Chondrocyte (in vitro differentiated cells): ENCODE results near the gene MED13L. TPM values are rescaled to one million over a fixed set of nuclear protein-coding genes. Genes with fewer than 3 reads are reported as not detected.

Experiments
- DNase-seq: peaks from one replicate; pipeline ENCODE4 v3.0.0; 2021; ENCODE audit warnings: mixed read lengths, low spot score
- H3K27ac Mint-ChIP-seq: one replicate; pipeline ENCODE4 v1.8.0; 2021; ENCODE audit warnings: mild to moderate bottlenecking, moderate library complexity, mixed read lengths; ENCODE audit not compliant: unreplicated experiment
- H3K27me3 Mint-ChIP-seq: 2 replicates; pipeline ENCODE4 v1.8.0; 2021; ENCODE audit warnings: low read depth, mixed read lengths
- H3K36me3 Mint-ChIP-seq: 2 replicates; pipeline ENCODE4 v1.8.0; 2021; ENCODE audit warnings: low read depth, mixed read lengths
- H3K4me1 Mint-ChIP-seq: 2 replicates; pipeline ENCODE4 v1.8.0; 2021; ENCODE audit warnings: low read depth, mild to moderate bottlenecking, mixed read lengths
- H3K4me3 Mint-ChIP-seq: one replicate; pipeline ENCODE4 v1.8.0; 2021; ENCODE audit warnings: mild to moderate bottlenecking, moderate library complexity, mixed read lengths; ENCODE audit not compliant: unreplicated experiment
- H3K9me3 Mint-ChIP-seq: 2 replicates; pipeline ENCODE4 v1.8.0; 2021; ENCODE audit warnings: low read depth, mixed read lengths
- total RNA-seq: library from RNA; stranded (reverse); gene quantifications from 3 replicates; pipeline ENCODE4 v1.2.1, GENCODE V29; 2021
- TF ChIP-seq, protein P1 (sequence below): fragments of 200-600 bp; sonication (generic); IDR thresholded peaks from 2 replicates; pipeline ENCODE4 v1.5.0; 2021; ENCODE audit warnings: antibody characterized with exemption, mild to moderate bottlenecking, moderate library complexity

Gene MED13L
- total RNA-seq, 1 donor from 2014 or later: 162 TPM

DNA sequence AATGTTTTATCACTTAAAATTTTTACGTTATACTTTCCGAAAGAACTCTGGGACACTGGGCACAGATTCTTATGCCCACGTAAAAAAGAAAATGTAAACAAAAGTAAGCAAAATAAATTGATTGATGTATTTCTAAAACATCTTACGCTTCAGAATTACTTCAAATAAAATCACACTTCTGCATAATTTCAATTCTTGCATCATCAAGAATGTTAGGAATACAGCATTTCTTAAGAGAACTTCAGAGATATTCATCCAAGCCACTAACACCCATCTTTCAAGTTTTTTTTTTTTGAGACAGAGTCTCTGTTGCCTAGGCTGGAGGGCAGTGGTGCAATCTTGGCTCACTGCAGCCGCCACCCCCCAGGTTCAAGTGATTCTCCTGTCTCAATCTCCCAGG, 180.6 kb downstream of the MED13L start:
- H3K9me3 Mint-ChIP-seq: no peaks in the 10 kb centered on the region
- H3K36me3 Mint-ChIP-seq: peaks cover 4% of the 10 kb centered on the region
- TF ChIP-seq, protein P1, sequence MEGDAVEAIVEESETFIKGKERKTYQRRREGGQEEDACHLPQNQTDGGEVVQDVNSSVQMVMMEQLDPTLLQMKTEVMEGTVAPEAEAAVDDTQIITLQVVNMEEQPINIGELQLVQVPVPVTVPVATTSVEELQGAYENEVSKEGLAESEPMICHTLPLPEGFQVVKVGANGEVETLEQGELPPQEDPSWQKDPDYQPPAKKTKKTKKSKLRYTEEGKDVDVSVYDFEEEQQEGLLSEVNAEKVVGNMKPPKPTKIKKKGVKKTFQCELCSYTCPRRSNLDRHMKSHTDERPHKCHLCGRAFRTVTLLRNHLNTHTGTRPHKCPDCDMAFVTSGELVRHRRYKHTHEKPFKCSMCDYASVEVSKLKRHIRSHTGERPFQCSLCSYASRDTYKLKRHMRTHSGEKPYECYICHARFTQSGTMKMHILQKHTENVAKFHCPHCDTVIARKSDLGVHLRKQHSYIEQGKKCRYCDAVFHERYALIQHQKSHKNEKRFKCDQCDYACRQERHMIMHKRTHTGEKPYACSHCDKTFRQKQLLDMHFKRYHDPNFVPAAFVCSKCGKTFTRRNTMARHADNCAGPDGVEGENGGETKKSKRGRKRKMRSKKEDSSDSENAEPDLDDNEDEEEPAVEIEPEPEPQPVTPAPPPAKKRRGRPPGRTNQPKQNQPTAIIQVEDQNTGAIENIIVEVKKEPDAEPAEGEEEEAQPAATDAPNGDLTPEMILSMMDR: no peak
- no peaks in the 10 kb centered on the region for H3K27me3 Mint-ChIP-seq
- H3K4me3 Mint-ChIP-seq: no peak overlapping the region
- DNase-seq: no peak
- H3K27ac Mint-ChIP-seq: no peak overlapping the region
- peaks cover 37% of the 10 kb centered on the region for H3K4me1 Mint-ChIP-seq

DNA sequence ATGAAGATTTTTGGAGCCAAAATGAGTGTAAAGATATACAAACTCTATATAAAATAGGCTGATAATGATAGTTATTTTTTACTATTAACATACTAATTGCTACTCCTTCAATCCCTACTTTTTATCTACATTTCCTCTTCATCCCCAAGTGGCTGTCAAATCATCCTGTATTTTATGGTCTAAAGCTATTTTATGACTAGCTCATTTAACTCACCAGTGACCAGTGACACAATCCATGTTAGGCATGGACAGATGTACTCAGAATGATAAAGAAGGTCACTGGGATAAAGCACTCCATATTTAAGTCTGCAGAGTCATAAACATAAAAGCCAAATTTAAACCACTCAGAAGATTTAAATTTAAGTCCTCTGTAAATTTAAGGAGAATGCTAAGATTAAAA, 183.0 kb downstream of the MED13L start:
- no peak for DNase-seq
- Mint-ChIP-seq H3K4me3 (no peak overlapping the region), H3K36me3 (peaks cover 5% of the 10 kb centered on the region), H3K27ac (no peak overlapping the region), H3K4me1 (peaks cover 39% of the 10 kb centered on the region), H3K27me3 (no peaks in the 10 kb centered on the region), H3K9me3 (no peaks in the 10 kb centered on the region)
- TF ChIP-seq, protein P1: no peak

DNA sequence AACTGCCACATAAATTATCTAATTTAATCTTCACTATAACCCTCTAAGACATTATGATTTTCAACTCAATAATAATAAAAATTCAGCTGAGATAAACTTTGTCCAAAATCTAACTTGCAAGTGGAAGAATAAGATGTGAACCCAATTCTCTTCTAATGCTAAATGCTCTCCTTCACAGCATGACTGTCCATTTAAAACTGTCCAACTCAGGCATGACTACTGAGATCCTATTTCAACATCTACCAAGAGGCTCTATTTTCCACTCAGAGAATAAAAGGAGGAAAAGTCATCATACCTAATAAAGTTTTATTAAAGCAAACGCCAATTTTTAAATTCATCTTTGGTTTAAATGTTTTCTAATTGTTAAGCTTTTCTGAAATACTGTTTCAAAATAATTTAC, 183.6 kb downstream of the MED13L start:
- TF ChIP-seq, protein P1: no peak
- H3K27ac Mint-ChIP-seq: peak overlapping the region; percentile 22

GRCh38 chr12:116092776-116093175, 184.7 kb downstream of the MED13L start:
- Mint-ChIP-seq H3K36me3 (peaks cover 10% of the 10 kb centered on the region), H3K27ac (no peak overlapping the region), H3K4me1 (peaks cover 48% of the 10 kb centered on the region), H3K9me3 (no peaks in the 10 kb centered on the region), H3K27me3 (no peaks in the 10 kb centered on the region), H3K4me3 (no peak overlapping the region)
- TF ChIP-seq, protein P1: no peak
- DNase-seq: no peak

More for the DNA sequence above, 183.6 kb downstream of the MED13L start:
- H3K9me3 Mint-ChIP-seq: no peaks in the 10 kb centered on the region
- H3K4me1 Mint-ChIP-seq: peaks cover 37% of the 10 kb centered on the region
- no peak for DNase-seq
- no peak overlapping the region for H3K4me3 Mint-ChIP-seq
- peaks cover 5% of the 10 kb centered on the region for H3K36me3 Mint-ChIP-seq
- H3K27me3 Mint-ChIP-seq: no peaks in the 10 kb centered on the region

DNA sequence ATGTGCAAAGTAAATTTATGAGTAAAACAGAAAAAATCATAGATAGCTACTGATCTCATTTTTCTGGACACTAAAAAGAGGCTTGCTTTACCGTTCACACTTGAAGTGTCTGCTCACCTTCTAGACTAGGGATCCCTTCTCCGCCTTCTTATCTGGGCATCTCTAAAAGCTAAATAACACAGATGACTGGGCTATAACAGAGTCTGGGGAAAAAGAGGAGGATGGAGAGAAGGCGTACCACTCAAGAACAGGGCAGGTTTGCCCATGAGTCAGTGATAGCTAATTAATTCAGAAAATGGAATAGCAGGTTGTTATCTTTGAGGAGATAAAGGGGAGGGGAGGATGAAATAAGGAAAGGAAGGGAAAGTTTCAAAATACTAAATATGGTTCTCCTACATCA, 185.3 kb downstream of the MED13L start:
- TF ChIP-seq, protein P1: no peak
- peaks cover 54% of the 10 kb centered on the region for H3K4me1 Mint-ChIP-seq
- no peak overlapping the region for H3K27ac Mint-ChIP-seq
- DNase-seq: no peak
- no peaks in the 10 kb centered on the region for H3K27me3 Mint-ChIP-seq
- peaks cover 10% of the 10 kb centered on the region for H3K36me3 Mint-ChIP-seq
- no peaks in the 10 kb centered on the region for H3K9me3 Mint-ChIP-seq
- no peak overlapping the region for H3K4me3 Mint-ChIP-seq
